Skeletal muscle tissue (tissue), 4 donors: ENCODE data around the gene GNRHR. TPM values are rescaled to one million over a fixed set of nuclear protein-coding genes. Genes with fewer than 3 reads are reported as not detected.

Experiments
- H3K27ac ChIP-seq: one replicate; pipeline ENCODE4 v1.7.0; 2013; ENCODE audit warnings: mild to moderate bottlenecking, low read depth, low read length, inconsistent platforms
- H3K27me3 ChIP-seq, 3 donors: one replicate each; pipeline ENCODE4 v1.7.0; 2013; ENCODE audit warnings: low read length in 3 of 3; ENCODE audit not compliant: control insufficient read depth in 3 of 3, insufficient read depth in 3 of 3
- H3K36me3 ChIP-seq, 3 donors: one replicate each; pipeline ENCODE4 v1.7.0; 2013; ENCODE audit warnings: low read length in 3 of 3; ENCODE audit not compliant: control insufficient read depth in 3 of 3, insufficient read depth in 3 of 3
- H3K4me1 ChIP-seq, 3 donors: one replicate each; pipeline ENCODE4 v1.7.0; 2013; ENCODE audit warnings: low read length in 3 of 3, mild to moderate bottlenecking in 3 of 3; ENCODE audit not compliant: control insufficient read depth in 3 of 3, insufficient read depth in 3 of 3
- H3K4me3 ChIP-seq, 3 donors: one replicate each; pipeline ENCODE4 v1.7.0; 2013; ENCODE audit warnings: low read length in 3 of 3
- H3K9ac ChIP-seq, 3 donors: one replicate each; pipeline ENCODE4 v1.7.0; 2013; ENCODE audit warnings: low read length in 3 of 3, mild to moderate bottlenecking in 3 of 3, moderate library complexity in 2 of 3, low read depth in 1 of 3
- H3K9me3 ChIP-seq, 3 donors: one replicate each; pipeline ENCODE4 v1.7.0; 2013; ENCODE audit warnings: low read length in 3 of 3; ENCODE audit not compliant: control insufficient read depth in 3 of 3
- total RNA-seq: library from RNA; depleted of rRNA; stranded (reverse); fragments of >200 nt; gene quantifications from one replicate; pipeline ENCODE4 v1.2.3, GENCODE V29; 2014
- donor health status: Osteomylitis.

GNRHR gene
- total RNA-seq = not detected

GRCh38 chr4:67754288-67754687 is at the start of gene GNRHR:
GNRHR (minus strand) TSS chr4:67754388; CDS start chr4:67754335, 53 bp downstream.
- no peaks in the 10 kb centered on the region for H3K4me1 ChIP-seq
- no peak within 1 kb of the TSS for H3K9ac ChIP-seq
- H3K27me3 ChIP-seq = no peaks in the 10 kb centered on the region
- no peak within 1 kb of the TSS for H3K4me3 ChIP-seq
- no peaks in the 10 kb centered on the region for H3K36me3 ChIP-seq
- H3K27ac ChIP-seq = no peak within 1 kb of the TSS
- H3K9me3 ChIP-seq = no peaks in the 10 kb centered on the region

- Histone ChIP-seq H3K4me3 (no peak overlapping the region), H3K9me3 (no peaks in the 10 kb centered on the region), H3K36me3 (no peaks in the 10 kb centered on the region), H3K9ac (no peak overlapping the region), H3K4me1 (no peaks in the 10 kb centered on the region), H3K27ac (no peak overlapping the region), H3K27me3 (no peaks in the 10 kb centered on the region)
Measured at GRCh38 chr4:67796810-67797209, 42.6 kb upstream of the GNRHR start.

GRCh38 chr4:67790721-67791120 is 36.5 kb upstream of the GNRHR start:
- Histone ChIP-seq H3K4me3 (no peak overlapping the region), H3K4me1 (no peaks in the 10 kb centered on the region), H3K9ac (no peak overlapping the region), H3K9me3 (no peaks in the 10 kb centered on the region), H3K36me3 (no peaks in the 10 kb centered on the region), H3K27me3 (no peaks in the 10 kb centered on the region), H3K27ac (no peak overlapping the region)

- no peak overlapping the region for H3K9ac ChIP-seq
- H3K4me3 ChIP-seq = no peak overlapping the region
- H3K27me3 ChIP-seq = no peaks in the 10 kb centered on the region
- no peaks in the 10 kb centered on the region for H3K9me3 ChIP-seq
- H3K36me3 ChIP-seq = no peaks in the 10 kb centered on the region
- H3K27ac ChIP-seq = no peak overlapping the region
- H3K4me1 ChIP-seq = no peaks in the 10 kb centered on the region
Measured at GRCh38 chr4:67787311-67787710, 33.1 kb upstream of the GNRHR start.

GRCh38 chr4:67785528-67785927 is 31.3 kb upstream of the GNRHR start:
- H3K27me3 ChIP-seq = no peaks in the 10 kb centered on the region
- H3K9me3 ChIP-seq = no peaks in the 10 kb centered on the region
- H3K9ac ChIP-seq = no peak overlapping the region
- H3K4me1 ChIP-seq = no peaks in the 10 kb centered on the region
- H3K27ac ChIP-seq = no peak overlapping the region
- H3K4me3 ChIP-seq = no peak overlapping the region
- H3K36me3 ChIP-seq = no peaks in the 10 kb centered on the region

GRCh38 chr4:67779631-67780030 is 25.4 kb upstream of the GNRHR start:
- Histone ChIP-seq H3K27ac (no peak overlapping the region), H3K4me3 (no peak overlapping the region), H3K27me3 (no peaks in the 10 kb centered on the region), H3K36me3 (no peaks in the 10 kb centered on the region), H3K9me3 (no peaks in the 10 kb centered on the region), H3K4me1 (no peaks in the 10 kb centered on the region), H3K9ac (no peak overlapping the region)

- H3K36me3 ChIP-seq = no peaks in the 10 kb centered on the region
- H3K4me1 ChIP-seq = no peaks in the 10 kb centered on the region
Measured at GRCh38 chr4:67776746-67777145, 22.6 kb upstream of the GNRHR start.

GRCh38 chr4:67770422-67770821 is 16.2 kb upstream of the GNRHR start:
- Histone ChIP-seq H3K4me3 (no peak overlapping the region), H3K36me3 (no peaks in the 10 kb centered on the region), H3K27me3 (no peaks in the 10 kb centered on the region)

More at GRCh38 chr4:67776746-67777145, 22.6 kb upstream of the GNRHR start:
- H3K9ac ChIP-seq = no peak overlapping the region
- no peaks in the 10 kb centered on the region for H3K27me3 ChIP-seq
- no peak overlapping the region for H3K4me3 ChIP-seq
- no peaks in the 10 kb centered on the region for H3K9me3 ChIP-seq
- H3K27ac ChIP-seq = no peak overlapping the region

GRCh38 chr4:67765928-67766327 is 11.7 kb upstream of the GNRHR start:
- no peaks in the 10 kb centered on the region for H3K36me3 ChIP-seq
- H3K27me3 ChIP-seq = no peaks in the 10 kb centered on the region
- H3K9me3 ChIP-seq = no peaks in the 10 kb centered on the region
- H3K4me3 ChIP-seq = no peak overlapping the region
- H3K9ac ChIP-seq = no peak overlapping the region
- no peak overlapping the region for H3K27ac ChIP-seq
- peaks cover 0 to 3% (median 0%) of the 10 kb centered on the region in 3 donors for H3K4me1 ChIP-seq

More at GRCh38 chr4:67770422-67770821, 16.2 kb upstream of the GNRHR start:
- Histone ChIP-seq H3K9me3 (no peaks in the 10 kb centered on the region), H3K27ac (no peak overlapping the region), H3K9ac (no peak overlapping the region), H3K4me1 (peaks cover 0 to 3% (median 0%) of the 10 kb centered on the region in 3 donors)

- Histone ChIP-seq H3K4me1 (peaks cover 0 to 3% (median 0%) of the 10 kb centered on the region in 3 donors), H3K36me3 (no peaks in the 10 kb centered on the region), H3K27me3 (no peaks in the 10 kb centered on the region), H3K9ac (no peak overlapping the region), H3K9me3 (no peaks in the 10 kb centered on the region), H3K27ac (no peak overlapping the region), H3K4me3 (no peak overlapping the region)
Measured at GRCh38 chr4:67765401-67765800, 11.2 kb upstream of the GNRHR start.

- Histone ChIP-seq H3K4me3 (no peak overlapping the region), H3K4me1 (peaks cover 0 to 3% (median 0%) of the 10 kb centered on the region in 3 donors), H3K27me3 (no peaks in the 10 kb centered on the region), H3K36me3 (no peaks in the 10 kb centered on the region), H3K9me3 (no peaks in the 10 kb centered on the region), H3K9ac (no peak overlapping the region), H3K27ac (no peak overlapping the region)
Measured at GRCh38 chr4:67764183-67764582, 10.0 kb upstream of the GNRHR start.
